DND-41 (cell line): ENCODE results near the gene ZNRF1.
A peak's percentile ranks its signal among the peaks of the same experiment; 100 is the strongest.

Source experiments
- ATAC-seq: fragments of 200-7000 bp; cut with Tn5 transposase; 3 replicates; pipeline ENCODE4 v1.9.1; 2021; ENCODE audit warnings: low read depth; ENCODE audit not compliant: insufficient read depth
- DNase-seq: peaks from one replicate; pipeline ENCODE4 v3.0.0-alpha.2; 2020
- H2AFZ ChIP-seq: 2 replicates; pipeline ENCODE4 v1.6.0; 2012; ENCODE audit warnings: low read depth, low read length
- H3K27ac ChIP-seq: 2 replicates; pipeline ENCODE4 v1.5.1; 2012; ENCODE audit warnings: low read length, inconsistent platforms
- H3K27me3 ChIP-seq: fragments of 200-600 bp; sonication (generic); 2 replicates; pipeline ENCODE4 v1.6.0; 2012; ENCODE audit warnings: low read length, mild to moderate bottlenecking, inconsistent platforms; ENCODE audit not compliant: insufficient read depth, poor library complexity
- H3K36me3 ChIP-seq: 2 replicates; pipeline ENCODE4 v1.5.1; 2012; ENCODE audit warnings: low read length, inconsistent platforms; ENCODE audit not compliant: insufficient read depth
- H3K4me1 ChIP-seq: 2 replicates; pipeline ENCODE4 v1.5.1; 2012; ENCODE audit warnings: mild to moderate bottlenecking, low read length; ENCODE audit not compliant: insufficient read depth
- H3K4me2 ChIP-seq: 2 replicates; pipeline ENCODE4 v1.6.0; 2012; ENCODE audit warnings: mild to moderate bottlenecking, moderate library complexity, low read length, inconsistent platforms; ENCODE audit not compliant: insufficient read depth
- H3K4me3 ChIP-seq, 2 experiments: fragments of 200-600 bp in 1 of 2; shearing (Covaris generic) in 1 of 2; 2 replicates each; pipeline ENCODE4 v1.5.1; 2012 to 2016; ENCODE audit warnings: inconsistent platforms in 2 of 2, low read length in 2 of 2, mild to moderate bottlenecking in 2 of 2, low read depth in 1 of 2, moderate library complexity in 1 of 2
- H3K79me2 ChIP-seq: 2 replicates; pipeline ENCODE4 v1.6.0; 2012; ENCODE audit warnings: low read length, inconsistent platforms; ENCODE audit not compliant: insufficient read depth
- H3K9ac ChIP-seq: 2 replicates; pipeline ENCODE4 v1.6.0; 2012; ENCODE audit warnings: low read depth, mild to moderate bottlenecking, inconsistent platforms, low read length, moderate library complexity
- H3K9me3 ChIP-seq: 2 replicates; pipeline ENCODE4 v1.5.1; 2012; ENCODE audit warnings: low read length, moderate library complexity, mild to moderate bottlenecking, inconsistent platforms; ENCODE audit not compliant: insufficient read depth, severe bottlenecking
- H4K20me1 ChIP-seq: 2 replicates; pipeline ENCODE4 v1.6.0; 2012; ENCODE audit warnings: low read length; ENCODE audit not compliant: insufficient read depth
- EZH2 ChIP-seq: IDR thresholded peaks from 3 replicates; pipeline ENCODE4 v1.6.1; 2012; ENCODE audit warnings: borderline replicate concordance, low read depth, mild to moderate bottlenecking, moderate library complexity, low read length, inconsistent platforms; ENCODE audit not compliant: severe bottlenecking
- TF ChIP-seq, protein P1 (sequence below): IDR thresholded peaks from 2 replicates; pipeline ENCODE4 v1.5.1; 2012; ENCODE audit warnings: borderline replicate concordance, low read length, moderate library complexity, mild to moderate bottlenecking; ENCODE audit not compliant: poor library complexity, severe bottlenecking; ENCODE audit errors: extremely low read depth

The ZNRF1 gene

GRCh38 chr16:75105306-75106061 lies 106.7 kb downstream of the ZNRF1 start:
- no peaks in the 10 kb centered on the region for H4K20me1 ChIP-seq
- ATAC-seq (no peak), DNase-seq (peak; percentile 60)
- peaks cover 70% of the 10 kb centered on the region for H3K36me3 ChIP-seq
- H3K4me3 ChIP-seq, result no peak overlapping the region
- no peak for TF ChIP-seq EZH2
- TF ChIP-seq, protein P1, sequence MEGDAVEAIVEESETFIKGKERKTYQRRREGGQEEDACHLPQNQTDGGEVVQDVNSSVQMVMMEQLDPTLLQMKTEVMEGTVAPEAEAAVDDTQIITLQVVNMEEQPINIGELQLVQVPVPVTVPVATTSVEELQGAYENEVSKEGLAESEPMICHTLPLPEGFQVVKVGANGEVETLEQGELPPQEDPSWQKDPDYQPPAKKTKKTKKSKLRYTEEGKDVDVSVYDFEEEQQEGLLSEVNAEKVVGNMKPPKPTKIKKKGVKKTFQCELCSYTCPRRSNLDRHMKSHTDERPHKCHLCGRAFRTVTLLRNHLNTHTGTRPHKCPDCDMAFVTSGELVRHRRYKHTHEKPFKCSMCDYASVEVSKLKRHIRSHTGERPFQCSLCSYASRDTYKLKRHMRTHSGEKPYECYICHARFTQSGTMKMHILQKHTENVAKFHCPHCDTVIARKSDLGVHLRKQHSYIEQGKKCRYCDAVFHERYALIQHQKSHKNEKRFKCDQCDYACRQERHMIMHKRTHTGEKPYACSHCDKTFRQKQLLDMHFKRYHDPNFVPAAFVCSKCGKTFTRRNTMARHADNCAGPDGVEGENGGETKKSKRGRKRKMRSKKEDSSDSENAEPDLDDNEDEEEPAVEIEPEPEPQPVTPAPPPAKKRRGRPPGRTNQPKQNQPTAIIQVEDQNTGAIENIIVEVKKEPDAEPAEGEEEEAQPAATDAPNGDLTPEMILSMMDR, result no peak
- H2AFZ ChIP-seq, result no peak overlapping the region
- peak overlapping the region; percentile 81; the same call in 1 of the 2 replicates for H3K4me2 ChIP-seq
- peaks cover 92% of the 10 kb centered on the region for H3K79me2 ChIP-seq
- peak overlapping the region; percentile 96 for H3K9ac ChIP-seq
- no peaks in the 10 kb centered on the region for H3K9me3 ChIP-seq
- peaks cover 93% of the 10 kb centered on the region for H3K4me1 ChIP-seq
- no peaks in the 10 kb centered on the region for H3K27me3 ChIP-seq
- H3K27ac ChIP-seq, result peak overlapping the region; percentile 100

DNA sequence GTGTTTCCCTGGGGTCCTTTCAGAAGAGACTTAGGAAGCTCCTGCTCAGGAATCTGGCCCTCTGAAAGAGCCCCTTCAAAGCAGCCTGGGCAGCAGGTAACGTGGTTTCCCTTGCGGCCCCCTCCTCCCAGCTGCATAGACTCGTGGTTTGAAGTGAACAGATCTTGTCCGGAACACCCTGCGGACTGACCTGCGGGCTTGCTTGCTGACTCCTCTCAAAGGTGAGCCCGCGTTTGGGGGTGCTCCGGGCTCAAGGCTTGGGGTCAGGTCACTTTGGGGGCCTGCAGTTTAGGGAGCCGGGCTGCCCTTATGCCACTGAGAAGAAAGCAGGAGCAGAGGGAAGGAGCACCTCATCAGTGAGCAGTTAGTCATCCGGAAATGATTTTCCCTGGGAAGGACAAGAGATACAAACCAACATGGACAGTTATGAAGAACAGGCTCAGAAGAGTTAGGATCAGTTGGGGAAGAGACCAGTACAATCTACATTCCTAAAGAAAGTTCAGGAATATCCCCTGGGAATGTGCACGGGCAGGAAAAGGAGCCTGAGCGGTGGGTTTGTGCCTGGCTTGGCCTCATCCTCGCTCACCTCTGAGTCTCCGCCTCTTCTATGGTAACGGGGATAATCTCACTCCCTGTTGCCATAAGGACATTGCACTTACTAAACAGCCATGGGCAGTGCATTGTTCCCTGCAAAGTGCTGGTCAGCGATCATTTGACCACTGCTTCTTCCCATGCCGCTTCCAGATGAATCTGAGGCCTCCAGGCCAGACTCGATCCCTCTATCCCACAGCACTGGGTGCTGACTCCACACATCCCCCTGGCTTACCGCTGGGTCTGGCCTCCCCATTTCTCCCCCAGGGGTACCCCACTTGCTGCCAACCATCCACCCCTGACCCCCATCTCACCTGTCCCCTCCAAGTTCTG lies 107.8 kb downstream of the ZNRF1 start:
- ATAC-seq (no peak), DNase-seq (no peak)
- Histone ChIP-seq H3K4me2 (peak overlapping the region; percentile 81), H3K9me3 (no peaks in the 10 kb centered on the region), H3K27me3 (no peaks in the 10 kb centered on the region), H3K79me2 (peaks cover 84% of the 10 kb centered on the region), H3K4me1 (peaks cover 93% of the 10 kb centered on the region), H3K36me3 (peaks cover 59% of the 10 kb centered on the region), H2AFZ (no peak overlapping the region), H3K9ac (peak overlapping the region; percentile 96), H3K27ac (peak overlapping the region; percentile 100), H4K20me1 (peaks cover 2% of the 10 kb centered on the region; the same call in 1 of the 2 replicates), H3K4me3 (peak overlapping the region in 1 of 2 experiments; percentile 45; a peak in 2 of 4 replicates)
- no peak for TF ChIP-seq EZH2
- TF ChIP-seq, protein P1, result no peak

DNA sequence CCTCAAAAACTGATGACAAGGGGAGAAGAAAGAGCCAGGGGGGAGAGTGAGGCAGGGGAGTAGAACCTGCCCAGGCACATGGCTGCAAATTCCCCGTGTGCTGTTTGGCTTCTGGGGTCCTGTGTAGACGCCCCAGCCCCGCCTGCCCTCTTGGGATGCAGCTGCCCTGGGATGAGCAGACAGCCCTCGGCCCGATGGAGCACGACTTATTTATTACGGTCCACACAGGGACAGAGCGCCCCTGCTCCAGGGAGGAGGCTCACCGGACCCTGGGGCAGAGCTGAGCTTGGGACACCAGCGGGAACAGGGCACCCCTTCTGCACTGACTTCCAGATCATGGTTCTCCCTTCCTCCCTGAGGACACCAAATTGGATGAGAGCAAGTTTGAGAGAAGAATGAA lies 108.7 kb downstream of the ZNRF1 start:
- Histone ChIP-seq H2AFZ (no peak overlapping the region), H3K36me3 (peaks cover 50% of the 10 kb centered on the region), H4K20me1 (peaks cover 2% of the 10 kb centered on the region; the same call in 1 of the 2 replicates), H3K9me3 (no peaks in the 10 kb centered on the region), H3K79me2 (peaks cover 79% of the 10 kb centered on the region), H3K9ac (peak overlapping the region; percentile 96), H3K4me1 (peaks cover 88% of the 10 kb centered on the region), H3K4me2 (peak overlapping the region; percentile 81), H3K27ac (peak overlapping the region; percentile 100), H3K27me3 (no peaks in the 10 kb centered on the region), H3K4me3 (peak overlapping the region in 1 of 2 experiments; percentile 45; a peak in 1 of 4 replicates)
- DNase-seq (peak; percentile 32), ATAC-seq (no peak)
- TF ChIP-seq EZH2, result no peak
- TF ChIP-seq, protein P1, result no peak
